Pancreas (tissue), 10 donors: Measurements from ENCODE around the gene CRACR2B. TPM values are rescaled to one million over a fixed set of nuclear protein-coding genes. Genes with fewer than 3 reads are reported as not detected.

Experiments
- ATAC-seq, 4 donors: fragments of 200-7000 bp; cut with Tn5 transposase; one replicate each; pipeline versions ENCODE4 v1.8.0 to v1.9.1; 2020; ENCODE audit warnings: mild to moderate bottlenecking in 4 of 4, moderate library complexity in 4 of 4
- DNase-seq, 6 donors: peaks; one replicate each; pipeline ENCODE4 v3.0.0-alpha.2; 2020
- FAIRE-seq: peaks from 2 replicates; lab custom pipeline; 2012; peaks lifted over from hg19 to GRCh38; lab: Jason Lieb, UNC
- H3K27ac ChIP-seq, 4 donors: fragments of 200-600 bp; sonication (generic); 1 replicate in 3 of 4; 2 replicates in 1 of 4; pipeline versions ENCODE4 v1.5.0 to v1.8.0; 2020
- H3K27me3 ChIP-seq, 4 donors: fragments of 200-600 bp; one replicate each; pipeline ENCODE4 v1.8.0; 2021
- H3K36me3 ChIP-seq, 3 donors: fragments of 200-600 bp; sonication (generic) in 1 of 3; one replicate each; pipeline versions ENCODE4 v1.5.0 to v1.8.0; 2020 to 2021
- H3K4me1 ChIP-seq, 3 donors: fragments of 200-600 bp; one replicate each; pipeline ENCODE4 v1.8.0; 2021
- H3K4me3 ChIP-seq, 4 donors: fragments of 200-600 bp; sonication (generic) in 2 of 4; one replicate each; pipeline versions ENCODE4 v1.5.0 to v1.8.0; 2020 to 2021
- H3K9me3 ChIP-seq, 4 donors: fragments of 200-600 bp; one replicate each; pipeline ENCODE4 v1.8.0; 2021
- CTCF ChIP-seq, 4 donors: fragments of 200-600 bp; sonication (generic) in 3 of 4; IDR thresholded peaks; one replicate each; pipeline versions ENCODE4 v1.5.0 to v1.8.0; 2021; ENCODE audit warnings: antibody characterized with exemption in 4 of 4
- WGBS, 2 donors: extraction: QIAGEN DNeasy Blood & Tissue Kit; methylation state at CpG; one replicate each; pipeline ENCODE4 v1.1.7; 2013; 5-methylcytosine and 5-hydroxymethylcytosine counted together
- intact Hi-C, 3 donors: fragments of 100-400 bp; cut with DNase I; formaldehyde crosslinking; loops; one replicate each; pipeline versions ENCODE4 v1.11.1 to v1.14.2; 2022
- polyA plus RNA-seq, 2 donors: library from polyadenylated mRNA; stranded (reverse); fragments of 200-250 nt; gene quantifications; one replicate each; pipeline ENCODE4 v1.2.3, GENCODE V29; 2013
- total RNA-seq, 6 donors: library from RNA; stranded (reverse); fragmentation: NEBNext Ultra II Directional in 4 of 6; extraction: Animal tissue kit (Norgen Biotek cat#: 25700) in 4 of 6; gene quantifications; one replicate each; pipeline versions ENCODE4 v1.2.1 to v1.2.4, GENCODE V29; 2021 to 2023
- donor health status: healthy with polysubstance abuse.
- donor health status: DM: no; HTN: no; CAD: no; lungs with moderate emphysema.
- donor health status: DM: no; HTN: no; CAD: no.
- donor health status: control.
- donor health status: control.
- donor health status: Bipolar disorder and iron deficiency.
- donor health status: DM: yes; HTN: yes; CAD: no.
- donor health status: DM: no; HTN: no; CAD: no.
- donor health status: DM: no; HTN: no; CAD: no.
- donor health status: DM: yes; HTN: yes; CAD: no.

Gene CRACR2B
- total and polyA plus RNA-seq, 8 donors: 60.6 to 378 (median 125) TPM

GRCh38 chr11:861105-861479 lies 33.4 kb downstream of the CRACR2B start:
- ATAC-seq (no peak), FAIRE-seq (no peak), DNase-seq (no peak)
- no peaks in the 10 kb centered on the region for H3K27me3 ChIP-seq
- H3K36me3 ChIP-seq: no peaks in the 10 kb centered on the region
- H3K4me3 ChIP-seq: no peak overlapping the region
- no peak for TF ChIP-seq CTCF (IDR thresholded peaks at IDR 0.05)
- H3K9me3 ChIP-seq: no peaks in the 10 kb centered on the region
- 73 to 77% methylated on average over 14 of the region's 14 CpGs for WGBS, 2 donors
- peaks cover 0 to 4% (median 0%) of the 10 kb centered on the region in 3 donors for H3K4me1 ChIP-seq
- intact Hi-C loops: no loop called here
- H3K27ac ChIP-seq: no peak overlapping the region

- whole genome bisulfite sequencing, 2 donors: 52 to 66% methylated on average over 20 of the region's 20 CpGs
- no peak overlapping the region for H3K27ac ChIP-seq
- no peaks in the 10 kb centered on the region for H3K27me3 ChIP-seq
- H3K4me1 ChIP-seq: peaks cover 0 to 4% (median 0%) of the 10 kb centered on the region in 3 donors
- ATAC-seq (no peak), FAIRE-seq (no peak), DNase-seq (no peak)
- intact Hi-C loops: no loop called here
- no peak overlapping the region for H3K4me3 ChIP-seq
- peaks cover 0 to 5% (median 0%) of the 10 kb centered on the region in 3 donors for H3K36me3 ChIP-seq
- no peaks in the 10 kb centered on the region for H3K9me3 ChIP-seq
- TF ChIP-seq CTCF (IDR thresholded peaks at IDR 0.05): no peak
Measured at GRCh38 chr11:862081-862661, 34.5 kb downstream of the CRACR2B start.

GRCh38 chr11:862696-863022 lies 34.9 kb downstream of the CRACR2B start:
- H3K27ac ChIP-seq: no peak overlapping the region
- no peak for TF ChIP-seq CTCF (IDR thresholded peaks at IDR 0.05)

GRCh38 chr11:863023-863909 lies 35.5 kb downstream of the CRACR2B start:
- Histone ChIP-seq H3K4me3 (no peak overlapping the region), H3K27ac (no peak overlapping the region), H3K9me3 (no peaks in the 10 kb centered on the region), H3K36me3 (peaks cover 0 to 5% (median 0%) of the 10 kb centered on the region in 3 donors), H3K27me3 (no peaks in the 10 kb centered on the region), H3K4me1 (peaks cover 0 to 4% (median 0%) of the 10 kb centered on the region in 3 donors)
- ATAC-seq: no peak
- no peak for FAIRE-seq
- DNase-seq: no peak
- intact Hi-C loops: no loop called here
- TF ChIP-seq CTCF (IDR thresholded peaks at IDR 0.05): no peak
- 78 to 86% methylated on average over 24 of the region's 24 CpGs for WGBS, 2 donors

More at GRCh38 chr11:862696-863022, 34.9 kb downstream of the CRACR2B start:
- DNase-seq: no peak
- Histone ChIP-seq H3K27me3 (no peaks in the 10 kb centered on the region), H3K9me3 (no peaks in the 10 kb centered on the region), H3K4me3 (no peak overlapping the region), H3K4me1 (peaks cover 0 to 4% (median 0%) of the 10 kb centered on the region in 3 donors), H3K36me3 (peaks cover 0 to 5% (median 0%) of the 10 kb centered on the region in 3 donors)
- FAIRE-seq: no peak
- no peak for ATAC-seq
- 79 to 96% methylated on average over 12 of the region's 12 CpGs for WGBS, 2 donors
- intact Hi-C loops: no loop called here
